Stimulated activated CD4-positive, alpha-beta T cell treated with anti-CD3 and anti-CD28 coated beads, Interleukin-2, amount 100 ng/mL, for 24 hours (primary cell): ENCODE data around the gene ARFGAP1.
A peak's percentile ranks its signal among the peaks of the same experiment; 100 is the strongest.
"Not testable (repeated sequence)": the region's sequence is repeated elsewhere in the genome, so short reads cannot be mapped to it uniquely, and the experiment has no call there.

Experiments used
- DNase-seq, 2 donors: peaks; one replicate each; pipeline ENCODE4 v3.0.0-alpha.2; 2020

Gene ARFGAP1

GRCh38 chr20:63293456-63293855 is 20.8 kb downstream of the ARFGAP1 start:
- no peak for DNase-seq

GRCh38 chr20:63293871-63294535 is 21.4 kb downstream of the ARFGAP1 start:
- DNase-seq = no peak

GRCh38 chr20:63294536-63294900 is 21.9 kb downstream of the ARFGAP1 start:
- DNase-seq = no peak

- no peak for DNase-seq
Measured at GRCh38 chr20:63295018-63295417, 22.4 kb downstream of the ARFGAP1 start.

GRCh38 chr20:63295422-63295821 is 22.8 kb downstream of the ARFGAP1 start:
- no peak for DNase-seq

GRCh38 chr20:63295846-63296245 is 23.2 kb downstream of the ARFGAP1 start:
- no peak for DNase-seq

GRCh38 chr20:63296531-63297299 is 24.1 kb downstream of the ARFGAP1 start:
- DNase-seq = no peak

- DNase-seq = no peak
Measured at GRCh38 chr20:63297371-63297781, 24.8 kb downstream of the ARFGAP1 start.

- DNase-seq = no peak
Measured at GRCh38 chr20:63297796-63298572, 25.4 kb downstream of the ARFGAP1 start.

GRCh38 chr20:63298731-63299312 is 26.2 kb downstream of the ARFGAP1 start:
- no peak for DNase-seq

- DNase-seq = no peak
Measured at GRCh38 chr20:63301671-63302070, 29.1 kb downstream of the ARFGAP1 start.

GRCh38 chr20:63303095-63303666 is 30.6 kb downstream of the ARFGAP1 start:
- DNase-seq = no peak

- no peak for DNase-seq
Measured at GRCh38 chr20:63305393-63305792, 32.8 kb downstream of the ARFGAP1 start.

- DNase-seq = not testable (repeated sequence)
Measured at GRCh38 chr20:63305933-63306672, 33.5 kb downstream of the ARFGAP1 start.

- DNase-seq = no peak
Measured at GRCh38 chr20:63306673-63307537, 34.3 kb downstream of the ARFGAP1 start.

- no peak for DNase-seq
Measured at GRCh38 chr20:63307538-63308217, 35.1 kb downstream of the ARFGAP1 start.

GRCh38 chr20:63308218-63308911 is 35.8 kb downstream of the ARFGAP1 start:
- no peak for DNase-seq

- peak; percentile 42 to 46 for DNase-seq
Measured at GRCh38 chr20:63309261-63310071, 36.9 kb downstream of the ARFGAP1 start.
